Smooth muscle cell (in vitro differentiated cells): ENCODE data around the gene PDIK1L. TPM values are rescaled to one million over a fixed set of nuclear protein-coding genes. Genes with fewer than 3 reads are reported as not detected.

ENCODE experiments used
- DNase-seq: peaks from one replicate; lab custom pipeline; 2025; ENCODE audit not compliant: unreplicated experiment; lab: John Stamatoyannopoulos, UW
- H2AFZ ChIP-seq: fragments of 200-600 bp; sonication (generic); 2 replicates; pipeline ENCODE4 v1.6.0; 2016; ENCODE audit warnings: antibody characterized with exemption, low read depth, mild to moderate bottlenecking
- H3F3A ChIP-seq: fragments of 200-600 bp; sonication (generic); 2 replicates; pipeline ENCODE4 v1.6.0; 2017; ENCODE audit warnings: antibody characterized with exemption, low read depth
- H3K27ac ChIP-seq: fragments of 200-600 bp; sonication (generic); 2 replicates; pipeline ENCODE4 v1.5.1; 2016; ENCODE audit warnings: low read depth, mild to moderate bottlenecking
- H3K27me3 ChIP-seq: fragments of 200-600 bp; sonication (generic); 2 replicates; pipeline ENCODE4 v1.6.1; 2016; ENCODE audit warnings: low read depth, mild to moderate bottlenecking
- H3K36me3 ChIP-seq: fragments of 200-600 bp; sonication (generic); 2 replicates; pipeline ENCODE4 v1.5.1; 2016; ENCODE audit warnings: low read depth
- H3K4me1 ChIP-seq: fragments of 200-600 bp; sonication (generic); 2 replicates; pipeline ENCODE4 v1.5.1; 2016; ENCODE audit warnings: low read depth
- H3K4me2 ChIP-seq: fragments of 200-600 bp; sonication (generic); 2 replicates; pipeline ENCODE4 v1.6.0; 2016; ENCODE audit warnings: mild to moderate bottlenecking
- H3K4me3 ChIP-seq: fragments of 200-600 bp; sonication (generic); 2 replicates; pipeline ENCODE4 v1.5.1; 2016; ENCODE audit warnings: mild to moderate bottlenecking
- H3K79me2 ChIP-seq: fragments of 200-600 bp; sonication (generic); 2 replicates; pipeline ENCODE4 v1.6.0; 2016; ENCODE audit warnings: low read depth, mild to moderate bottlenecking
- H3K9ac ChIP-seq: fragments of 200-600 bp; sonication (generic); 2 replicates; pipeline ENCODE4 v1.6.0; 2016; ENCODE audit warnings: low read depth
- H3K9me3 ChIP-seq: fragments of 200-600 bp; sonication (generic); replicated peaks from 2 replicates; pipeline ENCODE4 v1.5.1; 2016; ENCODE audit warnings: low read depth
- H4K20me1 ChIP-seq: fragments of 200-600 bp; sonication (generic); 2 replicates; pipeline ENCODE4 v1.6.0; 2016; ENCODE audit warnings: low read depth
- CTCF ChIP-seq: fragments of 200-600 bp; sonication (generic); IDR thresholded peaks from 2 replicates; pipeline ENCODE4 v1.5.1; 2017; ENCODE audit warnings: borderline replicate concordance, mild to moderate bottlenecking, antibody characterized with exemption; ENCODE audit not compliant: insufficient read depth, poor library complexity, severe bottlenecking
- WGBS: methylation state at CpG from one replicate; pipeline ENCODE4 v1.1.7; 2016; ENCODE audit warnings: low lambda C conversion rate; 5-methylcytosine and 5-hydroxymethylcytosine counted together
- polyA plus RNA-seq: library from polyadenylated mRNA; unstranded; fragments of >200 nt; fragmentation: Nextera tagmentation; extraction: Ambion mirVana; gene quantifications from 2 replicates; pipeline ENCODE4 v1.2.1, GENCODE V29; 2016
- total RNA-seq: library from RNA; depleted of rRNA; stranded (reverse); fragments of >200 nt; gene quantifications from 2 replicates; pipeline ENCODE4 v1.2.3, GENCODE V29; 2014

The PDIK1L gene
- total and polyA plus RNA-seq, 2 experiments from 2014 or later = 1.9 to 3.7 TPM

- H3K79me2 ChIP-seq = peaks cover 9% of the 10 kb centered on the region
- WGBS = 14% methylated on average over 9 of the region's 9 CpGs
These were observed 767 bp downstream of the PDIK1L start for GRCh38 chr1:26112407-26112775.

GRCh38 chr1:26114165-26114927 lies 2.7 kb downstream of the PDIK1L start:
- Histone ChIP-seq H3K79me2 (peaks cover 9% of the 10 kb centered on the region), H3K9me3 (no peaks in the 10 kb centered on the region), H3K27ac (no peak overlapping the region), H4K20me1 (no peaks in the 10 kb centered on the region), H2AFZ (no peak overlapping the region), H3K9ac (no peak overlapping the region), H3K27me3 (no peaks in the 10 kb centered on the region), H3K4me2 (no peak overlapping the region), H3K4me1 (peaks cover 17% of the 10 kb centered on the region), H3F3A (peaks cover 3% of the 10 kb centered on the region), H3K36me3 (peaks cover 5% of the 10 kb centered on the region), H3K4me3 (no peak overlapping the region)
- no peak for TF ChIP-seq CTCF
- WGBS = 97% methylated on average over 12 of the region's 12 CpGs
- no peak for DNase-seq

More at GRCh38 chr1:26112407-26112775, 767 bp downstream of the PDIK1L start:
- peaks cover 17% of the 10 kb centered on the region for H3K4me1 ChIP-seq
- H2AFZ ChIP-seq = peak overlapping the region; percentile 95
- H3K27me3 ChIP-seq = no peaks in the 10 kb centered on the region
- H4K20me1 ChIP-seq = no peaks in the 10 kb centered on the region
- DNase-seq = no peak
- TF ChIP-seq CTCF = no peak
- peaks cover 3% of the 10 kb centered on the region for H3F3A ChIP-seq
- H3K4me2 ChIP-seq = peak overlapping the region; percentile 90
- peak overlapping the region; percentile 39 for H3K9ac ChIP-seq
- peak overlapping the region; percentile 93 for H3K4me3 ChIP-seq
- peak overlapping the region; percentile 54 for H3K27ac ChIP-seq
- no peaks in the 10 kb centered on the region for H3K9me3 ChIP-seq
- no peaks in the 10 kb centered on the region for H3K36me3 ChIP-seq

GRCh38 chr1:26119892-26120608 lies 8.4 kb downstream of the PDIK1L start:
- H2AFZ ChIP-seq = no peak overlapping the region
- no peak overlapping the region for H3K9ac ChIP-seq
- 72% methylated on average over 9 of the region's 9 CpGs for WGBS
- H3K4me3 ChIP-seq = no peak overlapping the region
- no peaks in the 10 kb centered on the region for H4K20me1 ChIP-seq
- H3K27me3 ChIP-seq = no peaks in the 10 kb centered on the region
- no peaks in the 10 kb centered on the region for H3K4me1 ChIP-seq
- no peaks in the 10 kb centered on the region for H3K79me2 ChIP-seq
- H3K9me3 ChIP-seq = no peaks in the 10 kb centered on the region
- TF ChIP-seq CTCF = no peak
- H3F3A ChIP-seq = peaks cover 16% of the 10 kb centered on the region
- H3K4me2 ChIP-seq = no peak overlapping the region
- DNase-seq = no peak
- peaks cover 5% of the 10 kb centered on the region for H3K36me3 ChIP-seq
- no peak overlapping the region for H3K27ac ChIP-seq
